ENCODE data around the gene SMIM24. TPM values are rescaled to one million over a fixed set of nuclear protein-coding genes. Genes with fewer than 3 reads are reported as not detected.
A peak's percentile ranks its signal among the peaks of the same experiment; 100 is the strongest.

SMIM24 gene
- total RNA-seq, 1 experiment from 2014 or later = 1.9 TPM

DNA sequence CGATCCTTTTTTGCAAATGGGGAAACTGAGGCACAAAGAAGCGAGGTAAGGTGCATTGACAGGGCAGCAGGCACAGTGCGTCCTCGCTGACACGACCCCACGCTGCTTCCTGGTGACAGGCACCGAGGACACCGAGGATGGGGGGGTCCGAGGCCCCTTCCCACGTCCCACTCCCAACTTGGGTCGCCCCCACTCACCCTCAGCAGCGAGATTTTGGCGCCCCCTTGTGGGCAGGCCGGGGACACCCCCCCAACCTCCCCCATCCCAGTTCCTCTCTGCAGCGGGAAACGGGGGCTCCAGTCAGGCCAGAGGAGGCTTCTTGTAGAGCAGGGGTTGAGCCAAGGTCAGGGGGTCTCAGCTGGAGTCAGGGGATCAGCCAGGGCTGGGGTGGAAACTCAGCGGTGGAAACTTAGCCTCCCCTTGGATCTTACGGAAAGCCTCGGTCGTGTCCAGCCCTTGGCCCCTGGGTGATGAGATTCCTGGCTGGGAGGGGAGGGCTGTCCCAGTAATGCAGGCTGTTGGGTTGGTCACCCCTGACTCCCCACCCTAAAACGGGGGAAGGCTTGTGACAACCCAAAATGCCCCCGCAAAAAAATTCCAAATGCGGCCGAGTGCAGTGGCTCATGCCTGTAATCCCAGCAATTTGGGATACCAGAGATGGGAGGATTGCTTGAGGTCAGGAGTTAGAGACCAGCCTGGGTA lies 8.2 kb downstream of the SMIM24 start:
- H3K14ac ChIP-seq (ENCODE audit: insufficient read depth, low read length) = no peak overlapping the region
- H3K27ac ChIP-seq (ENCODE audit: insufficient read length, low read depth, low read length) = no peak overlapping the region
- DNase-seq = no peak
- no peak overlapping the region for H2AFZ ChIP-seq (ENCODE audit: low read length)
- H2BK20ac ChIP-seq (ENCODE audit: low read depth, low read length, poor library complexity, severe bottlenecking) = no peak overlapping the region
- WGBS (ENCODE audit: extremely low coverage, insufficient read length, low lambda C conversion rate) = no CpG with 5 or more reads among the region's 24 CpGs
- no peaks in the 10 kb centered on the region for H3K4me1 Mint-ChIP-seq
- H3K27me3 Mint-ChIP-seq (ENCODE audit: low read depth) = peaks cover 40% of the 10 kb centered on the region
- H3K23ac ChIP-seq (ENCODE audit: insufficient read length, low read depth, low read length) = no peak overlapping the region
- no peak overlapping the region for H3K4me2 ChIP-seq (ENCODE audit: insufficient read depth, insufficient read length, low read length)
- H3K9me3 ChIP-seq (ENCODE audit: control insufficient read depth, low read depth, low read length) = no peaks in the 10 kb centered on the region
- H4K91ac ChIP-seq (ENCODE audit: insufficient read length, low read depth, low read length) = no peak overlapping the region
- H3K9ac ChIP-seq (ENCODE audit: extremely low read depth, insufficient read length, low read length) = no peak overlapping the region
- TF ChIP-seq CTCF (conservative IDR thresholded peaks at IDR 0.05) = peak; percentile 88
- H3K56ac ChIP-seq (ENCODE audit: insufficient read length, low read depth, low read length) = no peak overlapping the region
- no peak overlapping the region for H3K27ac Mint-ChIP-seq
- no peaks in the 10 kb centered on the region for H3K23me2 ChIP-seq (ENCODE audit: insufficient read length, low read depth, low read length, poor library complexity, severe bottlenecking)
- no peaks in the 10 kb centered on the region for H3K79me2 ChIP-seq (ENCODE audit: insufficient read depth, low read length)
- H2BK12ac ChIP-seq (ENCODE audit: insufficient read length, low read depth, low read length) = no peak overlapping the region
- H2BK5ac ChIP-seq (ENCODE audit: insufficient read length, low read length) = no peak overlapping the region
- H3K27me3 ChIP-seq (ENCODE audit: insufficient read depth, low read length) = peaks cover 3% of the 10 kb centered on the region; the same call in 1 of the 2 replicates
- no peaks in the 10 kb centered on the region for H4K20me1 ChIP-seq (ENCODE audit: control insufficient read depth, insufficient read depth, insufficient read length)
- H3T11ph ChIP-seq (ENCODE audit: low read length) = no peak overlapping the region
- no peak overlapping the region for H4K8ac ChIP-seq (replicated peaks; ENCODE audit: insufficient read length, low read depth, low read length)
- H3K18ac ChIP-seq (ENCODE audit: insufficient read length, low read depth, low read length) = no peak overlapping the region
- H3K79me1 ChIP-seq (ENCODE audit: insufficient read depth, low read depth, low read length, poor library complexity, severe bottlenecking) = no peaks in the 10 kb centered on the region
- H3K4me3 Mint-ChIP-seq = no peak overlapping the region
- H3K36me3 Mint-ChIP-seq (ENCODE audit: insufficient read depth in 1 of 3, low read depth in 3 of 3) = peaks cover 0 to 4% (median 0%) of the 10 kb centered on the region in 3 experiments; a peak in 1 of 7 replicates
- H3K9me3 Mint-ChIP-seq = peaks cover 11 to 22% of the 10 kb centered on the region in 2 experiments
- H3K4ac ChIP-seq (ENCODE audit: low read depth, low read length) = no peak overlapping the region
- no peak overlapping the region for H2BK120ac ChIP-seq (ENCODE audit: low read depth, low read length, poor library complexity, severe bottlenecking)
- no peaks in the 10 kb centered on the region for H3K4me1 ChIP-seq (ENCODE audit: insufficient read depth, low read length)
- no peak overlapping the region for H2AK5ac ChIP-seq (ENCODE audit: insufficient read length, low read length)
- H4K5ac ChIP-seq (ENCODE audit: insufficient read length, low read depth, low read length) = no peak overlapping the region
- H2BK15ac ChIP-seq (ENCODE audit: low read depth, low read length) = no peak overlapping the region

All from H9 (cell line).